Measurements from ENCODE around the gene SH3PXD2A. TPM values are rescaled to one million over a fixed set of nuclear protein-coding genes. Genes with fewer than 3 reads are reported as not detected.

Gene SH3PXD2A
- total and polyA plus RNA-seq, 2 experiments from 2014 or later: 1.8 to 5.0 TPM

DNA sequence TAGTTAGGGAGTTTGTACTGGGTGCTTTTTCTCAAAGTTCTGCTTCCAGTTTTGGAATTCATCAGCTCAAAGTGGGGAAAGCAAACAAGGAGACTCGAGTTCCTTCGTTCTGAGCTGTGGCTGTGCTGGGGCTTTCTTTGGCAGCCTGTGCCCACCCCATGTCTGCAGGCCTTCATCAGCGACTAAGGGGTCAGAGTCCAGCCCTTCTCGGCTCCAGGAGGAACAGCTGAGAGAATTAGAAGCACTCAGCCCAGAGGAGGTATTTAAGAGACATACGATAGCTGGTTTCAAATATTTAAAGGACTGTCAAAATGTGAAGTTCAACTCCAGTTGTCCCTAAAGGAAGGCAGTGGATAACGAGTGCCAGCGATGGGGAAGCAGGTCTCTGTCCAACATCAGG lies 41.3 kb downstream of the SH3PXD2A start:
- Histone ChIP-seq H3F3A (replicated peaks; ENCODE audit: low read depth) (no peaks in the 10 kb centered on the region), H3K27me3 (ENCODE audit: insufficient read depth) (no peaks in the 10 kb centered on the region), H3K79me2 (replicated peaks; ENCODE audit: insufficient read depth) (no peaks in the 10 kb centered on the region), H3K4me2 (no peak overlapping the region), H3K4me3 (no peak overlapping the region), H2AFZ (no peak overlapping the region), H3K4me1 (ENCODE audit: insufficient read depth) (no peaks in the 10 kb centered on the region), H3K9me2 (ENCODE audit: insufficient read depth) (no peaks in the 10 kb centered on the region), H4K20me1 (replicated peaks; ENCODE audit: insufficient read depth) (no peaks in the 10 kb centered on the region), H3K36me3 (ENCODE audit: insufficient read depth) (no peaks in the 10 kb centered on the region), H3K27ac (ENCODE audit: low read depth) (no peak overlapping the region)
- TF ChIP-seq EZH2 (IDR thresholded peaks at IDR 0.05; ENCODE audit: low read depth, unreplicated experiment) (no peak), EZH2phosphoT487 (IDR thresholded peaks at IDR 0.05; ENCODE audit: unreplicated experiment) (no peak), STAT1 (IDR thresholded peaks at IDR 0.05; ENCODE audit: unreplicated experiment) (no peak), JUNB (IDR thresholded peaks at IDR 0.05; ENCODE audit: unreplicated experiment) (no peak), ZNF331 (CRISPR knock-in tag; IDR thresholded peaks at IDR 0.05; ENCODE audit: low read depth) (no peak), POLR2AphosphoS5 (IDR thresholded peaks at IDR 0.05; ENCODE audit: low read depth) (no peak), NANOG (IDR thresholded peaks at IDR 0.05; ENCODE audit: borderline replicate concordance) (no peak), ZNF114 (CRISPR knock-in tag; IDR thresholded peaks at IDR 0.05) (no peak), CREB1 (CRISPR knock-in tag; IDR thresholded peaks at IDR 0.05; ENCODE audit: low read depth) (no peak)
- TF ChIP-seq, protein P1, sequence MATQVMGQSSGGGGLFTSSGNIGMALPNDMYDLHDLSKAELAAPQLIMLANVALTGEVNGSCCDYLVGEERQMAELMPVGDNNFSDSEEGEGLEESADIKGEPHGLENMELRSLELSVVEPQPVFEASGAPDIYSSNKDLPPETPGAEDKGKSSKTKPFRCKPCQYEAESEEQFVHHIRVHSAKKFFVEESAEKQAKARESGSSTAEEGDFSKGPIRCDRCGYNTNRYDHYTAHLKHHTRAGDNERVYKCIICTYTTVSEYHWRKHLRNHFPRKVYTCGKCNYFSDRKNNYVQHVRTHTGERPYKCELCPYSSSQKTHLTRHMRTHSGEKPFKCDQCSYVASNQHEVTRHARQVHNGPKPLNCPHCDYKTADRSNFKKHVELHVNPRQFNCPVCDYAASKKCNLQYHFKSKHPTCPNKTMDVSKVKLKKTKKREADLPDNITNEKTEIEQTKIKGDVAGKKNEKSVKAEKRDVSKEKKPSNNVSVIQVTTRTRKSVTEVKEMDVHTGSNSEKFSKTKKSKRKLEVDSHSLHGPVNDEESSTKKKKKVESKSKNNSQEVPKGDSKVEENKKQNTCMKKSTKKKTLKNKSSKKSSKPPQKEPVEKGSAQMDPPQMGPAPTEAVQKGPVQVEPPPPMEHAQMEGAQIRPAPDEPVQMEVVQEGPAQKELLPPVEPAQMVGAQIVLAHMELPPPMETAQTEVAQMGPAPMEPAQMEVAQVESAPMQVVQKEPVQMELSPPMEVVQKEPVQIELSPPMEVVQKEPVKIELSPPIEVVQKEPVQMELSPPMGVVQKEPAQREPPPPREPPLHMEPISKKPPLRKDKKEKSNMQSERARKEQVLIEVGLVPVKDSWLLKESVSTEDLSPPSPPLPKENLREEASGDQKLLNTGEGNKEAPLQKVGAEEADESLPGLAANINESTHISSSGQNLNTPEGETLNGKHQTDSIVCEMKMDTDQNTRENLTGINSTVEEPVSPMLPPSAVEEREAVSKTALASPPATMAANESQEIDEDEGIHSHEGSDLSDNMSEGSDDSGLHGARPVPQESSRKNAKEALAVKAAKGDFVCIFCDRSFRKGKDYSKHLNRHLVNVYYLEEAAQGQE (IDR thresholded peaks at IDR 0.05; ENCODE audit: unreplicated experiment): no peak
- TF ChIP-seq, protein P2, sequence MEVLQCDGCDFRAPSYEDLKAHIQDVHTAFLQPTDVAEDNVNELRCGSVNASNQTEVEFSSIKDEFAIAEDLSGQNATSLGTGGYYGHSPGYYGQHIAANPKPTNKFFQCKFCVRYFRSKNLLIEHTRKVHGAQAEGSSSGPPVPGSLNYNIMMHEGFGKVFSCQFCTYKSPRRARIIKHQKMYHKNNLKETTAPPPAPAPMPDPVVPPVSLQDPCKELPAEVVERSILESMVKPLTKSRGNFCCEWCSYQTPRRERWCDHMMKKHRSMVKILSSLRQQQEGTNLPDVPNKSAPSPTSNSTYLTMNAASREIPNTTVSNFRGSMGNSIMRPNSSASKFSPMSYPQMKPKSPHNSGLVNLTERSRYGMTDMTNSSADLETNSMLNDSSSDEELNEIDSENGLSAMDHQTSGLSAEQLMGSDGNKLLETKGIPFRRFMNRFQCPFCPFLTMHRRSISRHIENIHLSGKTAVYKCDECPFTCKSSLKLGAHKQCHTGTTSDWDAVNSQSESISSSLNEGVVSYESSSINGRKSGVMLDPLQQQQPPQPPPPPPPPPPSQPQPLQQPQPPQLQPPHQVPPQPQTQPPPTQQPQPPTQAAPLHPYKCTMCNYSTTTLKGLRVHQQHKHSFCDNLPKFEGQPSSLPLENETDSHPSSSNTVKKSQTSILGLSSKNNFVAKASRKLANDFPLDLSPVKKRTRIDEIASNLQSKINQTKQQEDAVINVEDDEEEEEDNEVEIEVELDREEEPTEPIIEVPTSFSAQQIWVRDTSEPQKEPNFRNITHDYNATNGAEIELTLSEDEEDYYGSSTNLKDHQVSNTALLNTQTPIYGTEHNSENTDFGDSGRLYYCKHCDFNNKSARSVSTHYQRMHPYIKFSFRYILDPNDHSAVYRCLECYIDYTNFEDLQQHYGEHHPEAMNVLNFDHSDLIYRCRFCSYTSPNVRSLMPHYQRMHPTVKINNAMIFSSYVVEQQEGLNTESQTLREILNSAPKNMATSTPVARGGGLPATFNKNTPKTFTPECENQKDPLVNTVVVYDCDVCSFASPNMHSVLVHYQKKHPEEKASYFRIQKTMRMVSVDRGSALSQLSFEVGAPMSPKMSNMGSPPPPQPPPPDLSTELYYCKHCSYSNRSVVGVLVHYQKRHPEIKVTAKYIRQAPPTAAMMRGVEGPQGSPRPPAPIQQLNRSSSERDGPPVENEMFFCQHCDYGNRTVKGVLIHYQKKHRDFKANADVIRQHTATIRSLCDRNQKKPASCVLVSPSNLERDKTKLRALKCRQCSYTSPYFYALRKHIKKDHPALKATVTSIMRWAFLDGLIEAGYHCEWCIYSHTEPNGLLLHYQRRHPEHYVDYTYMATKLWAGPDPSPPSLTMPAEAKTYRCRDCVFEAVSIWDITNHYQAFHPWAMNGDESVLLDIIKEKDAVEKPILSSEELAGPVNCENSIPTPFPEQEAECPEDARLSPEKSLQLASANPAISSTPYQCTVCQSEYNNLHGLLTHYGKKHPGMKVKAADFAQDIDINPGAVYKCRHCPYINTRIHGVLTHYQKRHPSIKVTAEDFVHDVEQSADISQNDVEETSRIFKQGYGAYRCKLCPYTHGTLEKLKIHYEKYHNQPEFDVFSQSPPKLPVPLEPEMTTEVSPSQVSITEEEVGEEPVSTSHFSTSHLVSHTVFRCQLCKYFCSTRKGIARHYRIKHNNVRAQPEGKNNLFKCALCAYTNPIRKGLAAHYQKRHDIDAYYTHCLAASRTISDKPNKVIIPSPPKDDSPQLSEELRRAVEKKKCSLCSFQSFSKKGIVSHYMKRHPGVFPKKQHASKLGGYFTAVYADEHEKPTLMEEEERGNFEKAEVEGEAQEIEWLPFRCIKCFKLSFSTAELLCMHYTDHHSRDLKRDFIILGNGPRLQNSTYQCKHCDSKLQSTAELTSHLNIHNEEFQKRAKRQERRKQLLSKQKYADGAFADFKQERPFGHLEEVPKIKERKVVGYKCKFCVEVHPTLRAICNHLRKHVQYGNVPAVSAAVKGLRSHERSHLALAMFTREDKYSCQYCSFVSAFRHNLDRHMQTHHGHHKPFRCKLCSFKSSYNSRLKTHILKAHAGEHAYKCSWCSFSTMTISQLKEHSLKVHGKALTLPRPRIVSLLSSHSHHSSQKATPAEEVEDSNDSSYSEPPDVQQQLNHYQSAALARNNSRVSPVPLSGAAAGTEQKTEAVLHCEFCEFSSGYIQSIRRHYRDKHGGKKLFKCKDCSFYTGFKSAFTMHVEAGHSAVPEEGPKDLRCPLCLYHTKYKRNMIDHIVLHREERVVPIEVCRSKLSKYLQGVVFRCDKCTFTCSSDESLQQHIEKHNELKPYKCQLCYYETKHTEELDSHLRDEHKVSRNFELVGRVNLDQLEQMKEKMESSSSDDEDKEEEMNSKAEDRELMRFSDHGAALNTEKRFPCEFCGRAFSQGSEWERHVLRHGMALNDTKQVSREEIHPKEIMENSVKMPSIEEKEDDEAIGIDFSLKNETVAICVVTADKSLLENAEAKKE (CRISPR knock-in tag; IDR thresholded peaks at IDR 0.05): no peak
- TF ChIP-seq, protein P3, sequence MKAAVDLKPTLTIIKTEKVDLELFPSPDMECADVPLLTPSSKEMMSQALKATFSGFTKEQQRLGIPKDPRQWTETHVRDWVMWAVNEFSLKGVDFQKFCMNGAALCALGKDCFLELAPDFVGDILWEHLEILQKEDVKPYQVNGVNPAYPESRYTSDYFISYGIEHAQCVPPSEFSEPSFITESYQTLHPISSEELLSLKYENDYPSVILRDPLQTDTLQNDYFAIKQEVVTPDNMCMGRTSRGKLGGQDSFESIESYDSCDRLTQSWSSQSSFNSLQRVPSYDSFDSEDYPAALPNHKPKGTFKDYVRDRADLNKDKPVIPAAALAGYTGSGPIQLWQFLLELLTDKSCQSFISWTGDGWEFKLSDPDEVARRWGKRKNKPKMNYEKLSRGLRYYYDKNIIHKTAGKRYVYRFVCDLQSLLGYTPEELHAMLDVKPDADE (IDR thresholded peaks at IDR 0.05): no peak
- TF ChIP-seq, protein P4, sequence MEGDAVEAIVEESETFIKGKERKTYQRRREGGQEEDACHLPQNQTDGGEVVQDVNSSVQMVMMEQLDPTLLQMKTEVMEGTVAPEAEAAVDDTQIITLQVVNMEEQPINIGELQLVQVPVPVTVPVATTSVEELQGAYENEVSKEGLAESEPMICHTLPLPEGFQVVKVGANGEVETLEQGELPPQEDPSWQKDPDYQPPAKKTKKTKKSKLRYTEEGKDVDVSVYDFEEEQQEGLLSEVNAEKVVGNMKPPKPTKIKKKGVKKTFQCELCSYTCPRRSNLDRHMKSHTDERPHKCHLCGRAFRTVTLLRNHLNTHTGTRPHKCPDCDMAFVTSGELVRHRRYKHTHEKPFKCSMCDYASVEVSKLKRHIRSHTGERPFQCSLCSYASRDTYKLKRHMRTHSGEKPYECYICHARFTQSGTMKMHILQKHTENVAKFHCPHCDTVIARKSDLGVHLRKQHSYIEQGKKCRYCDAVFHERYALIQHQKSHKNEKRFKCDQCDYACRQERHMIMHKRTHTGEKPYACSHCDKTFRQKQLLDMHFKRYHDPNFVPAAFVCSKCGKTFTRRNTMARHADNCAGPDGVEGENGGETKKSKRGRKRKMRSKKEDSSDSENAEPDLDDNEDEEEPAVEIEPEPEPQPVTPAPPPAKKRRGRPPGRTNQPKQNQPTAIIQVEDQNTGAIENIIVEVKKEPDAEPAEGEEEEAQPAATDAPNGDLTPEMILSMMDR (conservative IDR thresholded peaks at IDR 0.05; ENCODE audit: low read depth in 2 of 2): no peak
- DNase-seq (ENCODE audit: low spot score) (no peak), ATAC-seq (no peak)
- H3K36me3 Mint-ChIP-seq (ENCODE audit: low read depth): no peaks in the 10 kb centered on the region
- no peak overlapping the region for H3K4me3 Mint-ChIP-seq
- H3K9me3 Mint-ChIP-seq: no peaks in the 10 kb centered on the region
- H3K27me3 Mint-ChIP-seq (ENCODE audit: insufficient read depth, low read depth, poor library complexity): peaks cover 8% of the 10 kb centered on the region
- H3K27ac Mint-ChIP-seq: no peak overlapping the region
- H3K4me1 Mint-ChIP-seq: peaks cover 11% of the 10 kb centered on the region
